GM19372 (cell line): Measurements from ENCODE around the gene UTP4.

Experiments used
- ATAC-seq: cut with Tn5 transposase; IDR thresholded peaks from one replicate; pipeline ENCODE4 v1.9.1; 2021; ENCODE audit warnings: mild to moderate bottlenecking, low read depth, moderate library complexity; ENCODE audit not compliant: unreplicated experiment

The UTP4 gene

DNA sequence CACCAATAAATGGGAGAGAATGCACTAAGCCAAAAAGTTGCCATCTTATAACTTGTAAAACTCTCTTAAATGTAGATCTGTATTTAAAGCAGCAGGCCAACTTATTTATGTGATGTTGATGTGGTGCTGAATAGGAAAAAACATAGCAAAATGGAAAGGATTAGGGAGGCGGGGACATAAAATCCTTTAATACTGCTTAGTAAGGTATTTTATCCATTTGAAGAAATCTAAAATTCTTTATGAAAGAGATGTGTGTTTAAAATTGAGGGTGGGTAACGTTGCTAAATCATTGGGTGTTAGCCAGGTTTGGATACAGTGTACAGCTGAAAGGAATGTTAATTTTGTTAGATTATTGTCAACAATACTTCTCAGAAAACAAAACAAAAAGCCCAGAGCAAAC lies 68.8 kb downstream of the UTP4 start:
- no peak for ATAC-seq

DNA sequence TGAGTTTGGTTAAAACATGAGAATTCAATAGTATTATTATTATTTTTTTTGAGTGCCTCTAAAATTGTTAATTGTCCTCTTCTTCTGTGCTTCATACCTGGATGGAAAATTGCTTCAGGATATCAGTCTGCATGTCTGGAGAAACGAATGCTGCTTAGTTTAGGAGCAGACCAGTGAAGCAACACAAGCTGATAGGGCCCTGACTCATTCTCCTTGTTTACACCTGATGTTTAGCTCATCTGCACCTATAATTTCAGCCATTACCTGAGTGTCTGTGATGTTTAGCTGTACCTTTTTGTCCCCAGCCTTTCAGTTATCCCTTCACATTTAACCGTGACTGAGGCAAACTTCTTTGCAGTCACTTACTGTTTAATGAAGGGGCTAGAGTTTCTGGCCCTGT lies 69.3 kb downstream of the UTP4 start:
- ATAC-seq: no peak

DNA sequence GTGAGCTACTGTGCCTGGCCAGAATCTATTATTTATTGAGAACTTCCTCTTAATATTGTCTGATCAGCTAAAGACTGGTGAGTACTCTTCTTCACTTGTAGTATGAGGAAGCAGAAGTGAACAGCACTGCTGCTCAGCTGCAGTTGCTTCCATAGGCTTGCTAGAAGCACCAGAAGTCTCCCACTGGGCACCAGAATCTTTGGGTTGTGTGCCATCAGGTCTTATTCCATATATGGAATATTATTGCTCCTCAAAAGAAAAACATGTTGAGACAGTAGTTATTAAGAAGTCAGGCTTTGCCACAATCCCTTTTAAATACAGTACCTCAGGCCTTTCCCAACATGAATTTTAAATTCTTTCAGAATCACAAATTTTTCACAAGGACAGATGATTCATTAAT lies 71.7 kb downstream of the UTP4 start:
- no peak for ATAC-seq

DNA sequence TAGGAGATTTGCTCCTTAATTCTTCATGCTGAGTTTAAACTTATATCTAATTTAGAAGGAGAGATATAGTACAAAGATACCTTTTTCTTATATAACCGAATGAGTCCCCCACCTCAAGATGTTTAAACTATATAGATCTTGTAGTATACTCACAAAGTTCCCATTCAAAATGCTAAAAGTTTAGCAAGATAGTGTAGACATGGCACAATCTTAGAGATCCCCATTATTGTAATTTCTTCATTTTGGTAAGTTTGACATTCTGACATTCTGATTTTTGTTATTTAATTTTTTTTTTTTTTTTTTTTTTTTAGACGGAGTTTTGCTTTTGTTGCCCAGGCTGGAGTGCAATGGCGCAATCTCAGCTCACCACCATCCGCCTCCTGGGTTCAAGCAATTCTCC lies 77.3 kb downstream of the UTP4 start:
- ATAC-seq: no peak

DNA sequence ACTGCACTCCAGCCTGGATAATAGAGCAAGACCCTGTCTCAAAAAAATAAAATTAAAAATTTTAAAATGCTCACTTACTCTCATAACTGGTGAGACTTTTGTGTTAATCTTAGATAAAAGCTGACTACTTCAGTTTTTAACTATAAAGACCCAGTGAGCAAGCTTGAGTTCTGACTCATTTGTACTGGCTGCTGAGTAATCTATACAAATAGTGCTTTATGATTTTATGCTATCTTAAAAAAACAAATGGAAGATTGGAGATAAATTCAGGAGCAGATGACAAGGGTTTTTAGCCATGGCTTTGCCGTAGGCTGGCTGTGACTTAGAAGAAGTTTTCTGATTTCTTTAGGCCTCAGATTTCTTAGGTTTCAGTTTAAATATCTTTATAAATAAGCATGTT lies 85.0 kb downstream of the UTP4 start:
- ATAC-seq: no peak
